Measurements from ENCODE around the gene ABCA13. TPM values are rescaled to one million over a fixed set of nuclear protein-coding genes. Genes with fewer than 3 reads are reported as not detected.
"Not testable (repeated sequence)": the region's sequence is repeated elsewhere in the genome, so short reads cannot be mapped to it uniquely, and the experiment has no call there.

The ABCA13 gene
- polyA plus RNA-seq, 4 donors: 0.16 to 0.39 (median 0.22) TPM; not detected in 1

DNA sequence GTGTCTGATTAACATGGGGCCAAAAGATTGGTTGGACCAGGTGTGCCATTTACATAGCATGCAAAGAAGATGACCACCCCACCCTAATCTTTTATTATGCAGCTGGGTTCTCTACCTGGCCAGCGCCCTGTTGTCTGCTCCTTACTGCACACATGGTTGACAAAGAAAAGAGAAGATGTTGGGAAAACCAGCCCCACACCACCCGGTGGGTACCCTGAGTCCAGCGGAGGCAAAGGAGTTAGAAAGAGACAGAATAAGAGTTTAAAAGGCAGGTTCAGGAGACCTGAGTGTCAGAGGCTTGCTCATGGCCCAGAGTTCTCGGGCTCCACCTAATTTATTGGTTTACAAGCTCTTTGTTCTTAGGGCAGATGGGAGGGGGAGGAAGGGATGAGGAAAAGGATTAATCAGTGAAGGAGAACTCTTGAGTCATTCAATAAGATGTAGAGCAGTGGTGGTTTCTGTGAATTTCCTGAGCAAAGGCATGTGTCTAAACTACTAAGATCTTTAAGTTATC is 24.1 kb upstream of the ABCA13 start:
- Histone ChIP-seq H3K27me3 (ENCODE audit: control insufficient read depth in 3 of 3, insufficient read depth in 3 of 3, low read length in 3 of 3) (no peaks in the 10 kb centered on the region), H3K4me1 (ENCODE audit: control insufficient read depth in 3 of 3, insufficient read depth in 2 of 3, low read depth in 1 of 3, low read length in 2 of 3) (peaks cover 0 to 29% (median 20%) of the 10 kb centered on the region in 3 donors), H3K36me3 (ENCODE audit: control insufficient read depth in 3 of 3, insufficient read depth in 2 of 3, low read depth in 1 of 3, low read length in 3 of 3) (no peaks in the 10 kb centered on the region), H3K9me3 (ENCODE audit: control insufficient read depth in 2 of 2, insufficient read depth in 1 of 2, low read depth in 1 of 2, low read length in 1 of 2) (peaks cover 0 to 45% of the 10 kb centered on the region in 2 donors), H3K27ac (ENCODE audit: low read depth in 1 of 3, low read length in 2 of 3) (peak overlapping the region; percentile 84 to 92 (median 90)), H3K4me3 (ENCODE audit: low read depth in 1 of 3, low read length in 3 of 3) (no peak overlapping the region)
- peak; percentile 62 to 86 for DNase-seq
- 11 to 55% (median 38%) methylated on average over 4 of the region's 4 CpGs for WGBS, 3 donors
- FAIRE-seq: no peak

DNA sequence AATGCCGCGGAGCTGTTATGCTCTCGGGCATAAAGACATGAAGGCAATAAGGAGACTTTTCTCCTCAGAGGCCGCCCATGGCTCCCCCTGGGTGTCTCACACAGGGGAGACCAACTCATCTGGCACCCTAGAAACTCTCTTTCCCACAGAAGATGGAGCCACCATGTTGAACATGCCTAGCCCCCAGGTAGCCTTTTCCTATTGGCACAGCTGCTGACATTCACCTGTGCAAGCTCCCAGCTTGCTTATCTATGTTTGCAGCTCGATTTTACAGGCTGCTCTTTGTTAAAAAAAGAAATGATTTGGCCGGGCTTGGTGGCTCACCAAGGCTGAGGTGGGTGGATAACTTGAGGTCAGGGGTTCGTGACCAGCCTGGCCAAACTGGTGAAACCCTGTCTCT is 23.6 kb upstream of the ABCA13 start:
- H3K4me1 ChIP-seq (ENCODE audit: control insufficient read depth in 3 of 3, insufficient read depth in 2 of 3, low read depth in 1 of 3, low read length in 2 of 3): peaks cover 0 to 29% (median 16%) of the 10 kb centered on the region in 3 donors
- not testable (repeated sequence) for H3K27me3 ChIP-seq (ENCODE audit: control insufficient read depth in 3 of 3, insufficient read depth in 3 of 3, low read length in 3 of 3); H3K36me3 ChIP-seq (ENCODE audit: control insufficient read depth in 3 of 3, insufficient read depth in 2 of 3, low read depth in 1 of 3, low read length in 3 of 3); FAIRE-seq; H3K4me3 ChIP-seq (ENCODE audit: low read depth in 1 of 3, low read length in 3 of 3)
- peaks cover 0 to 42% of the 10 kb centered on the region in 2 donors for H3K9me3 ChIP-seq (ENCODE audit: control insufficient read depth in 2 of 2, insufficient read depth in 1 of 2, low read depth in 1 of 2, low read length in 1 of 2)
- peak in 1 of 2 donors; percentile 46 for DNase-seq
- 9 to 57% (median 25%) methylated on average over 7 of the region's 7 CpGs for WGBS, 3 donors
- H3K27ac ChIP-seq (ENCODE audit: low read depth in 1 of 3, low read length in 2 of 3): peak overlapping the region; percentile 84 to 92 (median 90)

DNA sequence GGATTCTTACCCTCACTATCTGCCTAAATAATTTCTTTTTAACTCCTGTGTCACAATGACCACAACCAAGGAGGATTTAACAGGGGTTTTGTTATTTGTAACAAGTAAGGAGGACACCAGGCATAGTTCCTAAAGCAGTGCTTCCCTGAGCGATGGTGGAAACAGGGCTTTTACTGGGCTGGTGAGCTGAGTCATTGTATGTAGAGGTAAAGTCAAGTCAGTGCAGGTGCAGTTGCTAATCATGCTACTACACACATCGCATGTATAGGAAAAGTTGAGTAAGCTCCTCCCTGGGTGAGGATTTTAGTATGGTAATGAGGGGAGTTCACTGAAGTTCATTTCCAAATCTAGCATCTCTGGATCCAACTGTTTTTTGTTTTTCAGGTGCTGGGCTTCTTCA is 22.9 kb upstream of the ABCA13 start:
- H3K27ac ChIP-seq (ENCODE audit: low read depth in 1 of 3, low read length in 2 of 3): peak overlapping the region; percentile 84 to 92 (median 90)
- 51 to 79% (median 55%) methylated on average over 2 of the region's 2 CpGs for WGBS, 3 donors
- H3K9me3 ChIP-seq (ENCODE audit: control insufficient read depth in 2 of 2, insufficient read depth in 1 of 2, low read depth in 1 of 2, low read length in 1 of 2): peaks cover 0 to 43% of the 10 kb centered on the region in 2 donors
- peaks cover 0 to 29% (median 14%) of the 10 kb centered on the region in 3 donors for H3K4me1 ChIP-seq (ENCODE audit: control insufficient read depth in 3 of 3, insufficient read depth in 2 of 3, low read depth in 1 of 3, low read length in 2 of 3)
- no peak overlapping the region for H3K4me3 ChIP-seq (ENCODE audit: low read depth in 1 of 3, low read length in 3 of 3)
- DNase-seq (peak; percentile 9 to 51), FAIRE-seq (no peak)
- H3K36me3 ChIP-seq (ENCODE audit: control insufficient read depth in 3 of 3, insufficient read depth in 2 of 3, low read depth in 1 of 3, low read length in 3 of 3): no peaks in the 10 kb centered on the region
- no peaks in the 10 kb centered on the region for H3K27me3 ChIP-seq (ENCODE audit: control insufficient read depth in 3 of 3, insufficient read depth in 3 of 3, low read length in 3 of 3)

DNA sequence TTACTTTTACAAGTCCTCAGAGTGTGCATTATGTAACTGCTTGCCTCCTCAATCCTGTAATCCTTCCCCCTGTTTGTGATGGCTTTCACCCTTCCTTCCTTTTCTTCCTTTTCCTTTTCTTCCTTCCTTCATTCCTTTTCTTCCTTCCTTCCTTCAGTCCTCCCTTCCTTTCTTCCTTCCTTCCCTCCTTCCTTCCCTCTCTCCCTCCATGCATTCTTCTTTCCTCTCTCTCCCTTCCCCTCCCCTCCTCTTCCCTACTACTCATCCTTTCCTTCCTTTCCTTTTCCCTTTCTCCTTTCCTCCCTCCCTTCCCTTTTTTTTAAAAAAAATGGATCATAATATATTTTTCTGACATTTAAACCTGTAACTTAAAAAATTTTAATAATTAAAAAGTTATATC is 22.2 kb upstream of the ABCA13 start:
- Histone ChIP-seq H3K27ac (ENCODE audit: low read depth in 1 of 3, low read length in 2 of 3) (peak overlapping the region in 1 of 3 donors; percentile 24), H3K4me3 (ENCODE audit: low read depth in 1 of 3, low read length in 3 of 3) (no peak overlapping the region), H3K27me3 (ENCODE audit: control insufficient read depth in 3 of 3, insufficient read depth in 3 of 3, low read length in 3 of 3) (no peaks in the 10 kb centered on the region), H3K36me3 (ENCODE audit: control insufficient read depth in 3 of 3, insufficient read depth in 2 of 3, low read depth in 1 of 3, low read length in 3 of 3) (no peaks in the 10 kb centered on the region), H3K4me1 (ENCODE audit: control insufficient read depth in 3 of 3, insufficient read depth in 2 of 3, low read depth in 1 of 3, low read length in 2 of 3) (peaks cover 0 to 22% (median 11%) of the 10 kb centered on the region in 3 donors), H3K9me3 (ENCODE audit: control insufficient read depth in 2 of 2, insufficient read depth in 1 of 2, low read depth in 1 of 2, low read length in 1 of 2) (peaks cover 0 to 37% of the 10 kb centered on the region in 2 donors)
- DNase-seq: no peak
- no peak for FAIRE-seq

DNA sequence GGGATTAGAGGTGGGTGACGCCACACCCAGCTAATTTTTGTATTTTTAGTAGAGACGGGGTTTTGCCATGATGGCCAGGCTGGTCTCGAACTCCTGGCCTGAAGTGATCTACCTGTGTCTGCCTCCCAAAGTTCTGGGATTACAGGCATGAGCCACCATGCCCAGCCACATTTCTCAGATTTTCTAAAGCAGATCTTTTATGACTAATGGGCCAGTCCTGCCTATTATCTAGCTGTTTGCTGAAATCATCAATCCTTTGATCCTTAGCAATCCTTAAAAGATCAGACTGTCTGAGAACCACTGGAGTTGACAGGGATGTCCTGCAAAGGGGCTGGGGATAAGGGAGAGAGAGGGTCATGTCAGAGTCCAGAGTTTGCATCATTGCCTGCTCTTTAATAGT is 21.2 kb upstream of the ABCA13 start:
- no peak overlapping the region for H3K4me3 ChIP-seq (ENCODE audit: low read depth in 1 of 3, low read length in 3 of 3)
- DNase-seq: no peak
- whole genome bisulfite sequencing, 3 donors: 93 to 94% (median 93%) methylated on average over 3 of the region's 3 CpGs
- H3K4me1 ChIP-seq (ENCODE audit: control insufficient read depth in 3 of 3, insufficient read depth in 2 of 3, low read depth in 1 of 3, low read length in 2 of 3): peaks cover 0 to 17% (median 9%) of the 10 kb centered on the region in 3 donors
- H3K27me3 ChIP-seq (ENCODE audit: control insufficient read depth in 3 of 3, insufficient read depth in 3 of 3, low read length in 3 of 3): no peaks in the 10 kb centered on the region
- FAIRE-seq: no peak
- peaks cover 0 to 27% of the 10 kb centered on the region in 2 donors for H3K9me3 ChIP-seq (ENCODE audit: control insufficient read depth in 2 of 2, insufficient read depth in 1 of 2, low read depth in 1 of 2, low read length in 1 of 2)
- H3K27ac ChIP-seq (ENCODE audit: low read depth in 1 of 3, low read length in 2 of 3): no peak overlapping the region
- H3K36me3 ChIP-seq (ENCODE audit: control insufficient read depth in 3 of 3, insufficient read depth in 2 of 3, low read depth in 1 of 3, low read length in 3 of 3): no peaks in the 10 kb centered on the region

DNA sequence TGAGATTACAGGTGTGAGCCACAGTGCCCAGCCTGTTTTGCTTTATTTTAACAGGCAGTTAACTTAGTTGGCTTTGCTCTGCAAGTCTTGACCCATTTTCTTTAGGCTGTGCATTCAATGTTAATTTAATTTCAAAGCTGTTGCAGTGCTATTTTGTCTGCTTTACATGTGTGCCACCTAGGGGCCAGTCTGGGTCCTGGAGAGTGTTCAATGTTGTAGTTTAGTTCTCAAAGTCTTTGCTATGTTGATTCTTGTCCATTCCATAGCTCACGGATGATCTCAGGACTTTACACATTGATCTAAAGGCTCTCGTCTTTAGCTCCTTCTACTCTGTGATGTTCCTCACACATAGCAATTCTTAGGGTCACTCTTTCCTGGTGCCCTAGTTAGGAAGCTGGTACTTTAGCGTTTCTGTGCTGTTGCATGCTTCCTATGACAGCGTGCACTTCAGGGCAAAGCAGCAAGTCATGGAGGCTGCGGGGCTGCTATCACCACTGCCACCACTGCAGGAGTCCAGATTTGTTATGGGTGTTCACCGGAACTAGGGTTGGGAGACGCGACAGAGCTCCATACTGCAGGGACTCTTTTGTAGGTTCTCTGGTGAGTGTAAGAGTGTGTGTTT is 16.4 kb upstream of the ABCA13 start:
- H3K4me3 ChIP-seq (ENCODE audit: low read depth in 1 of 3, low read length in 3 of 3): no peak overlapping the region
- H3K36me3 ChIP-seq (ENCODE audit: control insufficient read depth in 3 of 3, insufficient read depth in 2 of 3, low read depth in 1 of 3, low read length in 3 of 3): no peaks in the 10 kb centered on the region
- H3K9me3 ChIP-seq (ENCODE audit: control insufficient read depth in 2 of 2, insufficient read depth in 1 of 2, low read depth in 1 of 2, low read length in 1 of 2): peaks cover 0 to 9% of the 10 kb centered on the region in 2 donors
- 70 to 79% (median 72%) methylated on average over 8 of the region's 8 CpGs for WGBS, 3 donors
- peaks cover 0 to 3% (median 0%) of the 10 kb centered on the region in 3 donors for H3K4me1 ChIP-seq (ENCODE audit: control insufficient read depth in 3 of 3, insufficient read depth in 2 of 3, low read depth in 1 of 3, low read length in 2 of 3)
- H3K27ac ChIP-seq (ENCODE audit: low read depth in 1 of 3, low read length in 2 of 3): no peak overlapping the region
- no peaks in the 10 kb centered on the region for H3K27me3 ChIP-seq (ENCODE audit: control insufficient read depth in 3 of 3, insufficient read depth in 3 of 3, low read length in 3 of 3)
- DNase-seq: peak; percentile 62 to 81
- FAIRE-seq: no peak

DNA sequence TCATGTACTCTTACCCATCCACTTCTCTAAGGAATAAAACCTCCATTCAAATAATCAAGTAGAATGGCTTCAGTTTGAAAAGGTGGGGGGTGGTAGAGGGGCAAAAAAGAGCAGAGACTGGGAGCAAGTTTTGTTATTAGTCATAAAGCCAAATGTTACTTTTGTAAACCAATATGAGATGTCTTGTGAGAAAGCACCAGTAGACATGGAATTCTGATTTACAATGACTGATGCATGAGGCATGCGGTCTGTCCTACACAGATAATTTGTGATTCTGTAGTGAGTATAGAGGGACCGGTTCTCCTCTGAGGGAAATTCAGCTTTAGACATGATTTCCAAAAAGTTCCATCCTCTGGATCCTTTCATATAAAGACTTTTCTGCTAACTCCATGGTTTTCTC is 12.9 kb upstream of the ABCA13 start:
- Histone ChIP-seq H3K4me3 (ENCODE audit: low read depth in 1 of 3, low read length in 3 of 3) (no peak overlapping the region), H3K27ac (ENCODE audit: low read depth in 1 of 3, low read length in 2 of 3) (no peak overlapping the region), H3K4me1 (ENCODE audit: control insufficient read depth in 3 of 3, insufficient read depth in 2 of 3, low read depth in 1 of 3, low read length in 2 of 3) (no peaks in the 10 kb centered on the region), H3K36me3 (ENCODE audit: control insufficient read depth in 3 of 3, insufficient read depth in 2 of 3, low read depth in 1 of 3, low read length in 3 of 3) (no peaks in the 10 kb centered on the region), H3K9me3 (ENCODE audit: control insufficient read depth in 2 of 2, insufficient read depth in 1 of 2, low read depth in 1 of 2, low read length in 1 of 2) (no peaks in the 10 kb centered on the region), H3K27me3 (ENCODE audit: control insufficient read depth in 3 of 3, insufficient read depth in 3 of 3, low read length in 3 of 3) (peaks cover 0 to 4% (median 0%) of the 10 kb centered on the region in 3 donors)
- DNase-seq: no peak
- no peak for FAIRE-seq
- WGBS, 3 donors: 91 to 95% (median 93%) methylated on average over 2 of the region's 2 CpGs

DNA sequence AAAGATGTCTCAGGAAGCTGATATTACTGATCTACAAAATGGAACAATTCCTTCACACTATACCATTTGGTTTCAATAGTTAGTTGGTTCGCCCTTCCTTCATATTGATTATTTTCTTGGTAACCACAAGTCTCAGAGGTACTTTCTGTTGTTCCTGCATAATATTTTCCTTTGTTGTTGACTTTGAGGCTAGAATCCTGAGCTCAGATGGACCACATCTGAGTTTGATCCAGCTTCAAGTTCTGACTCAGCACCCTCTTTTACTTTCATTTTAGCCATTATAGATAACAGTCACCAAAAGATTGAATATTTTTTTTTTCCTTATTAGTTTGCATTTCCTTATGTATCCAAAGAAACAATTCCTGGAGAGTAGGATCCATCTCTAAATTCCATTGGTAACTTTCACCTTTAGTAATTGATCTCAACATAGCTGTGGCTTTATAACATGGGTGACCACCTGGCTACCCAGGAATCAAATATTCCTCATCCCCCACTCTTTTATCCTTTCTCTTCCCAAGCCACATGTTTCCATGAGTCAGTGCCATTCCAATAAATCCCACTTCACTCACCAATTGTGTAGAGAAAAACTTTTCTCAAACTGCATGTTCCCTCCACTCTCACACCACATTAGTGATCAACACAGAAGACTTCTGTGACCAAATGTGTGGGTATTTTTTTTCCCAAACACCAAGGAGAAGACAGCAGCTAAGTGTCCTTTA is 9.7 kb upstream of the ABCA13 start:
- H3K4me3 ChIP-seq (ENCODE audit: low read depth in 1 of 3, low read length in 3 of 3): no peak overlapping the region
- H3K9me3 ChIP-seq (ENCODE audit: control insufficient read depth in 2 of 2, insufficient read depth in 1 of 2, low read depth in 1 of 2, low read length in 1 of 2): no peaks in the 10 kb centered on the region
- DNase-seq (no peak), FAIRE-seq (no peak)
- H3K27ac ChIP-seq (ENCODE audit: low read depth in 1 of 3, low read length in 2 of 3): no peak overlapping the region
- no peaks in the 10 kb centered on the region for H3K4me1 ChIP-seq (ENCODE audit: control insufficient read depth in 3 of 3, insufficient read depth in 2 of 3, low read depth in 1 of 3, low read length in 2 of 3)
- H3K27me3 ChIP-seq (ENCODE audit: control insufficient read depth in 3 of 3, insufficient read depth in 3 of 3, low read length in 3 of 3): peaks cover 0 to 4% (median 0%) of the 10 kb centered on the region in 3 donors
- 76 to 85% (median 77%) methylated on average over 1 of the region's 1 CpG for whole genome bisulfite sequencing, 3 donors
- no peaks in the 10 kb centered on the region for H3K36me3 ChIP-seq (ENCODE audit: control insufficient read depth in 3 of 3, insufficient read depth in 2 of 3, low read depth in 1 of 3, low read length in 3 of 3)

All from small intestine (tissue), 7 donors.